NCI-H1105 (cell line): ENCODE measurements around the gene EYS.
"Not testable (repeated sequence)": the region's sequence is repeated elsewhere in the genome, so short reads cannot be mapped to it uniquely, and the experiment has no call there.

Source experiments
- DNase-seq: peaks from one replicate; lab custom pipeline; 2025; lab: John Stamatoyannopoulos, UW

Gene EYS

DNA sequence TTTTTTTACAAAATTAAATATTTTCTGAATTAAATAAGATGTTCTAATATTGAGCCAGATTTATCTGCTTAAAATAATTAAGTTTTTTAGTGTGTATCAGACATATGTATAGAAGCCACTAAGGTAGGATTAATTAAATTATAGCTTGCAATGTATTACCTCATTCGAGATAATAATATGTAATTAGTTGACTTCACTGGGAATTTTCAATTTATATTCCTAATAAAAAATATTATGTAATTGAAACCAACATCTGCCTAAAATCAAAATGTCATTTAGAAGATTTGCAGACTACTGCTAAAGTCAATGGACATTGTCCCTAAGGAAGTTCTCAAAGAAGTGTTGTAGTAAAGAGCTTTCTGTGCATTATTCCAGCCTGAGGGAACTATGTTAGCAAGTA is 254.7 kb downstream of the EYS start:
- DNase-seq, result no peak

- no peak for DNase-seq
Observed at GRCh38 chr6:65450451-65450850, 256.6 kb downstream of the EYS start.

DNA sequence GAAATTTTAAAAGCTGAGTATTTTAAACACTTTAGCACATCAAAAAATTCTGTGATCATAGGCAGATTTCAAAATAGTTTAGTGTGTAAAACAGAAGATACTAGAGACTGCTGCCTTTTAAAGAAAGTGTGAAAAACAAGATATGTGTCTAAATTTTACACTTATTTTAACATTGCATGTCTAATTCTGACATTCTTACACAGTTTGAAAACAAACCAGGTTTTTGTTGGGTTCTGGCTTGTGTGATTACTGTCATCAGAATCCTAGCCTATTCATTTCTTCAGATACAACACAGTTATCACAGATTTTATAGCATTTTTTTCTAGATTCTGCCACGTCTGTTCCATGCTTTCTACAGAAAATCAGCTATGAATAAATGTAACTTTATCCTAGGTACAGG is 257.1 kb downstream of the EYS start:
- DNase-seq, result no peak

DNA sequence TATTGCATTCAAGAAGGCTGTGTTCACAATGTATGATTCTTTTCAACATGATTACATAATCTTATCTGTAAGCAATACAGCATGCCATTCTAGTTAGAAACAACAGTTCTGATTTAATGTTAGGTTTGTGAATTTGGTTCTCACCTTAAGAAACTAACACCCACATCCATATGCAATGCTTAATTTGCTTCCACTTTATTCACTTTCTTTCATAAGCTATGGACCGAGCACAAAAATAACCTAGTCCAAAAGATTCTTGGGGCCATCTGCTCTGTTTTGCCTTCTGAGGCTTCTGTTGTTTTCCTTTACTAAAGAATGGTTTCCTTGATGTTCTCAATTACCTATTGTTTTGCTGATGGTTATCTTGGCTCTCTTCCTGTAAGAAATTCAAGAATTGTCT is 258.2 kb downstream of the EYS start:
- no peak for DNase-seq

DNA sequence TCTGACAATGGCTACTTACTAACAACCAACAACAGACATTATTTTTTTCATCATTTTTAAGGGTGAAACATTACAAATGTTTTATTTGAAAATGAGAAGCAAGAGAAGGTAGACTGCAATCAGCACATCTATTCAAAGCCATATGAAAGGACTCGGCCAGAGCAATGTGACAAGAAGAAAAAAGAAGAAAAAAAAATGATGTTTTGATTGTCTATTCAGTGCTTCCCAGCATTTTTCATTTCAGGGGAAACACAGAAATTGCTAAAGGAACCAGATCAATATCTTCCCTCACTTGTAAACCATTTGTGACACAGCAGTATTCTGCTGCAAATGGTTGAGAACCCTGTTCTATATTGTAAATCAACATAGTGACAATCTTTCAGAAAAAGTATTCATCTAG is 270.7 kb downstream of the EYS start:
- no peak for DNase-seq

DNA sequence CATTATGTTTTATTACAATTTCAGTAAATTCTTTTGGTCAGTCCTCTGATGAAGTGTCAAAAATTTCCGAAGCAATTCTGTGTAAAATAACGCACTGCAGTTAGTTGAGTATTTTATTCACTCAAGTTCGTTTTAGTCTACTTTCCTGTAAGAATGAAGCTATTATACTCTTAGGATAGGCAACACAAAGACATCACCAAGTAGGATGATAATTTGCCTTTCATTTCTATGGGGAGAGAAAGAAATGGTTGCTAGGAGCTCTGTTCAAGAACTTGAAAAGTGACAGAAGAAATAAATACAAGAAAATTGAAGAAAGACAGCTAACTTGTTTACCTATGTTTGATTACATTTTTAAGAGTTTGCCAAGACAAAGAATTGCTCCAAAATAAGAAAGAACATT is 290.4 kb downstream of the EYS start:
- no peak for DNase-seq

GRCh38 chr6:65410309-65410708 is 296.7 kb downstream of the EYS start:
- no peak for DNase-seq

GRCh38 chr6:65402564-65402963 is 304.5 kb downstream of the EYS start:
- DNase-seq, result no peak

- no peak for DNase-seq
Observed at GRCh38 chr6:65399355-65400084, 307.5 kb downstream of the EYS start.

DNA sequence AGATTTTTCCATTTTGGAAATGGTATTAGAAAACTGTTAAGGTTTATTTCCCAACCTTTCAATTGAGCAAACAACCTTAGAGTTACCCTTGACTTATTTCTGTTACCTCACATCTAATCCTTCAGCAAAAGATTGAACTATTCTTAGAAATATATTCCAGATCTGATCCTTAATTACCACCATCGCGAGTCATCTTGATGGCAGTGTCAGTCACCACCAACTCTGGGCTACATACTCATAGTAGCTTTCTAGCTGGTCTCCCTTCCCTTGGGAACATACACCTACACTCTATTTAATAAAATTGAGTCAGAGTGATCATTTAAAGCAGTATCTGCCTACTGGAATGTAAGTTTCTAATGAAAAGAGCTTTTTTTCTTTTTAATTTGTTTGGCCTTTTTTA is 308.2 kb downstream of the EYS start:
- no peak for DNase-seq

DNA sequence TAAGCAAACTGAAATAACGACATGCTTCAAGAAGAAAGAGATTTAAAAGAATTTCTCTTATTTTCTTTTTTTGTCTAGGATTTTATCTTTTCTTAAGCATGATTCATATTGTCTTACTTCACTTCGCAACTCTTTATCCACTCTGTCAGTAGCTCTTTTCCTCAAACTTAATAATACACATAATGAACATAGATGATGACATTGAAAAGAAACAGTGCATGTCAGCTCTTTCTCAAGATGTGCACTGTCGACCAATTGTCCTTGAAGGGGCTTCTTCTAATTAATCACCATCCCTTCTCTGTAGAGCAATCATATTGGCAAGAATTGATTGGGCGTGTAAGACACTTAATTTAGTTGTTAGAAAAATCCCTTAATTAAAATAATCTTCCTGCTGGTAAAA is 356.5 kb downstream of the EYS start:
- no peak for DNase-seq

- not testable (repeated sequence) for DNase-seq
Observed at GRCh38 chr6:65302655-65303054, 404.4 kb downstream of the EYS start.

- DNase-seq, result no peak
Observed at GRCh38 chr6:65299236-65299635, 407.8 kb downstream of the EYS start.

- no peak for DNase-seq
Observed at GRCh38 chr6:65295812-65296211, 411.2 kb downstream of the EYS start.

DNA sequence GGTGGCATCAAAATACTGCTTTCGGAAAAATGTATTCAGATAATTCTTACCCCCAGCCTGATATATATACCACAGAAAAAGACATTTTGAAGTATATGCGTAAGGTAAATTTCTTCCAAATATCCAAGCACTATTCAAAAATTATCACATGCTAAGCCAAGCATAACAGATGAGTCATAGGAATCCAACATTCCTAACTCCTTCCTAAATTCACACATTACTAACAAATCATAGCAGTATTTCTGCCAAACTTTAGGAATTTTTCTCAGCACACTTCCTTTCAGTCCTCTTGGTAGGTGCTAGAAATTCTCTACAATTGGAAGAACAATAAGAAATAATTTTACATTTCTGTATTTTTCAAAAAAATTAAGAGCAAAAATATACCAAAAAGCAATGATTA is 417.5 kb downstream of the EYS start:
- DNase-seq, result no peak

- no peak for DNase-seq
Observed at GRCh38 chr6:65285275-65285674, 421.8 kb downstream of the EYS start.

DNA sequence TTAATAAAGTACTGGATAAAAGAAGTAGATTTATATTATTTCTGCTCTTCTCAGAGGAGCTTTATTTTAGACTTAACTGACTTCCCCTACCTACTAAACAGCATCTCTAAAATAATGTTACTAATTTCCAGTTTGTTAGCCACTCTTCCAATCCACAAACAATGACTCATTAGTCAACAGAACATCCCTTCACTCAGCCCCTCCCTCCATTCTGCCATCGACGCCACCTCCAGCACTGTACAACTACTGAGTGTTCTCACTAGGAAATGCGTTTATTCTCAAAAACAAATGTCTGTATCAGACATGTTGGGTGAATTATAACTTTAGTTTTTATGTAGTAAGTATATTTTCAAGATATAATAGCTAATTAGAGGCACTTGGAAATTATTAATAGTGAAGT is 427.0 kb downstream of the EYS start:
- DNase-seq, result no peak

- no peak for DNase-seq
Observed at GRCh38 chr6:65262241-65262640, 444.8 kb downstream of the EYS start.

GRCh38 chr6:65259982-65260381 is 447.0 kb downstream of the EYS start:
- no peak for DNase-seq

DNA sequence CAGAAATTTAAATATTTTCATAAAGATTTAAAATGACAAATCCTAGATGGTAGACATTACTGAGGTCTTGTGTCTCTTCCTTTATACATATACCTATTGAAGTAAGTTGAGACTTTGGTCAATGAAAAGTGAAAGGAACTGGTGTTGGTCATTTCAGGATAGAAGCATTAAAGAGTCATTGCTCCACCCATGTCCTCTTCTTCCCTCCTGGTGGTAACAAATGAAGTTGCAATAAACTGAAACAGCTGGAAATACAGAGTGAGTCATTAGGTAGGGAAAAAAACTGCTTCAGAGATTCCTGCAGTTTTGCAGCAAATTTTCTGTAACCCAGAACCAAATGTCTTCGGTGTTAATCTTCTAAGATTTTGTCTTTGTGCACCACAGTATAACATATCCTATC is 448.0 kb downstream of the EYS start:
- DNase-seq, result no peak

- DNase-seq, result no peak
Observed at GRCh38 chr6:65253041-65253440, 454.0 kb downstream of the EYS start.

GRCh38 chr6:65248101-65248610 is 458.9 kb downstream of the EYS start:
- DNase-seq, result no peak

DNA sequence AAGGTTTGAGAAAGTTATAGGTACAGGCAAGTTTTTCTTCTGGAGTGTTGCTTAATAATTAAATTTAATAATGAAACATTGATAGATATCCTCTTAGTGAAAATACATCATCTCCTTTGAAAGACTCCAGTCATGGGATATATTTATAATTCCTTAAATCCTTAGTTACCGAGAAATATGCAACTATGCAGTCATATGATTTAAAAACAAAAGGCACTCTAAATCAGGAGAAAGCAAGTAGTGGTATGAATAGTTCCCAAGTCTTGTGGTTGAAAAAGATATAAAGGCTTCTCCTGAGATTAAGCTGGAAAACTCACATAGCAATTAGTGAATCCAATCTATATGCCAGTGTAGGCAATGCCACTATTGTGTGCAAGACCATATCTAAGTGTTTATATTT is 475.4 kb downstream of the EYS start:
- DNase-seq, result no peak

DNA sequence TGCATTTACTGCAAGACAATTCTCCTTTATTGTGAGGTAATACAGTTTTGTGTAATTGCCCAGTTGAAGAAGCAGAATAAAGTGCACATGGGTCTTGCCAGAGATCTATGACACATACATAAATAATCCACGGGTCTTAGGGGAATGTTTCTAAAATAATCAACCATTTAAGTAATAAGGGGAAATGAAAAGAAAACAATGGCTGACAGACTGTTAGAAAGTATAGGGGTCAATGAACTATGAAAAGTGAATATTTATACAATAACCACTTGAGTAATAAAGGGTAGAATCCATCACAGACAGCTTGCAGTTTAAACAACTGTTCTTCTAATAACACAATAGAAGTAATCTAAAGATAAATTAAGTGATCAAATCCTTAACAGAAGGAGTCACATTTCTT is 477.2 kb downstream of the EYS start:
- no peak for DNase-seq
